ENCODE data around the gene UMODL1.

DNA sequence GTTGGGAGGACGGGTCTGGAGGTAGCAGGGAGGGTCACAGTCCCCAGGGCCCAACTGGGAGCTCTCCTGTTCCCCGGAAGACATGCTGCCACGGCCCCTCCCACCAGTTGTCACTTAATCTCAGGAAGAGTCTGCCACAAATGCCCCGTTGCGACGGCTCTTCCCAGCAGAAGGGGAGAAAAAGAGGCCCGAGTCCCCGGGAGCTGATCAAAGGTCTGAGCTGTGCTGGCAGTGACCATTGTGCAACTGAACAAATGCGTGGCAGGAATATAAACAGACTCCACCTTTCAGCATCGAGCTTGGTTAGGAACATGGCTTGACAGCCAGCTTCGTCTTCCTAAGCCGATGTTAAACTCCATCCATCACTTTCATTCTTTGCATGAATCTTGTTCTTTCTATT is 33.2 kb upstream of the UMODL1 start:
- TF ChIP-seq GATA2 (IDR thresholded peaks at IDR 0.05; ENCODE audit: low read depth, low read length) = no peak
- no peak for TF ChIP-seq GATA3 (IDR thresholded peaks at IDR 0.05; ENCODE audit: low read depth, low read length)

All from SH-SY5Y (cell line).